ENCODE results near the gene BCAR3. TPM values are rescaled to one million over a fixed set of nuclear protein-coding genes. Genes with fewer than 3 reads are reported as not detected.
"Not testable (repeated sequence)": the region's sequence is repeated elsewhere in the genome, so short reads cannot be mapped to it uniquely, and the experiment has no call there.

The BCAR3 gene
- total and polyA plus RNA-seq, 4 donors, result 8.4 to 24.1 (median 16.0) TPM

DNA sequence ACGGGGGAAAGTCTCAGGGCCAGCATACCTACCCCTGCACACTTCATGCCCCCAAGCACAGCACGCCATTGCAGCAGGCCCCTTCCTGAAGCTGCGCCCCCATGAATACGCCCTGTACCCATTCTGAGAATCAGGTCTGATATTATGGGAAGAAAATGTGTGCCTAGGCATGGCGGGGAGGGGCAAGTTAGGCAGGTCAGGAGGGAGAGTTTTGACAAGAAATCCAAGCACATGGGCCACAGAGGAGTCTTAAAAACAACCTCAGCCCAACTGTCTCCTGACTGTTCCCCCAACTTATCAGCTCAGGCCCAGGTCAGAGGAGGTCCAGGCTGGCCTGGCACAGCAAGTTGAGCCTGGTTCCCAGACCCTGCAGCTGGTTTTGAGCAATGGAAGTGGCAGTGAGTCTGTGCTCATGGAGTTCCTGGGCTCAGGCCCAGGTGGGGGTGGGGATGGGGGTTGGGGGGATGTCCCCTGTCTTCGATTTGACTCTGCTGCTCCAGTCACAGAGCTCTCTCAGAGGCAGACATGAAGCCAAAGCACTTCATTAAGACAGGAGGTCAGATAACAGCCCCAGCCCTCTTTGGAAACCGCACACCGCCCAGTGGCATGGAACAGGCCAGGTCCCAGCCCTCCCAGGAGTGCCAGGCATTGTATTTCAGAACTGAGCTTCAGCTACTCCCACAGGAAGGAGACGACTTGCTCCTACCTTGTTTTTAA is 20.6 kb upstream of the BCAR3 start:
- Histone ChIP-seq H3K27ac (ENCODE audit: low read depth in 1 of 2, low read length in 2 of 2) (no peak overlapping the region), H3K4me3 (ENCODE audit: low read length in 2 of 2) (no peak overlapping the region), H3K4me1 (ENCODE audit: control insufficient read depth in 1 of 2, insufficient read depth in 2 of 2, low read length in 2 of 2) (no peaks in the 10 kb centered on the region), H3K36me3 (ENCODE audit: control insufficient read depth in 1 of 2, insufficient read depth in 2 of 2, low read length in 1 of 2) (no peaks in the 10 kb centered on the region), H3K27me3 (ENCODE audit: control insufficient read depth in 1 of 2, insufficient read depth in 2 of 2, low read length in 1 of 2) (no peaks in the 10 kb centered on the region), H3K9me3 (ENCODE audit: control insufficient read depth, low read length) (no peaks in the 10 kb centered on the region)
- WGBS, 2 donors, result 84 to 89% methylated on average over 9 of the region's 9 CpGs
- DNase-seq (no peak), ATAC-seq (ENCODE audit: low FRiP score) (no peak)
- intact Hi-C loops (cut with DNase I), result no loop called here

DNA sequence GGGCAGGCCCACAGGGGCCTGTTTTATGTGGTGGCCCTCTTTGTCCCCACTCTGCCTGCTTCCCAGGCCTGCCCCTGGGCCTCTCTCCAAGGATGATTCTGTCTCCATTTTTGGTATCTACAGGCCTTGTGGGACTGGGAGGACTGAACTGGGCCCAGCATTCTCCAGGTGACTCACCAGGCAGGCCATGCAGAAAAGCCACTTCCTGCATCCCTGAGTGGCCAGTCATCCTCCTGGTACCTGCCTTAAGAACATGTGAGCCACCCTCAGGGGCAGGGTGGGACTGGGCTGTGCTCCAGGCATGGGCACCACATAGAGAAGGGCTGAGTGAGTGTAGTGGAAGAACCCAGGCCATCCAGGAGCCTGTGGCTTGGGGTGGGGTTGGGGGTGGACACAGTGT is 20.0 kb upstream of the BCAR3 start:
- intact Hi-C loops (cut with DNase I), result no loop called here
- no peak overlapping the region for H3K4me3 ChIP-seq (ENCODE audit: low read length in 2 of 2)
- no peaks in the 10 kb centered on the region for H3K27me3 ChIP-seq (ENCODE audit: control insufficient read depth in 1 of 2, insufficient read depth in 2 of 2, low read length in 1 of 2)

DNA sequence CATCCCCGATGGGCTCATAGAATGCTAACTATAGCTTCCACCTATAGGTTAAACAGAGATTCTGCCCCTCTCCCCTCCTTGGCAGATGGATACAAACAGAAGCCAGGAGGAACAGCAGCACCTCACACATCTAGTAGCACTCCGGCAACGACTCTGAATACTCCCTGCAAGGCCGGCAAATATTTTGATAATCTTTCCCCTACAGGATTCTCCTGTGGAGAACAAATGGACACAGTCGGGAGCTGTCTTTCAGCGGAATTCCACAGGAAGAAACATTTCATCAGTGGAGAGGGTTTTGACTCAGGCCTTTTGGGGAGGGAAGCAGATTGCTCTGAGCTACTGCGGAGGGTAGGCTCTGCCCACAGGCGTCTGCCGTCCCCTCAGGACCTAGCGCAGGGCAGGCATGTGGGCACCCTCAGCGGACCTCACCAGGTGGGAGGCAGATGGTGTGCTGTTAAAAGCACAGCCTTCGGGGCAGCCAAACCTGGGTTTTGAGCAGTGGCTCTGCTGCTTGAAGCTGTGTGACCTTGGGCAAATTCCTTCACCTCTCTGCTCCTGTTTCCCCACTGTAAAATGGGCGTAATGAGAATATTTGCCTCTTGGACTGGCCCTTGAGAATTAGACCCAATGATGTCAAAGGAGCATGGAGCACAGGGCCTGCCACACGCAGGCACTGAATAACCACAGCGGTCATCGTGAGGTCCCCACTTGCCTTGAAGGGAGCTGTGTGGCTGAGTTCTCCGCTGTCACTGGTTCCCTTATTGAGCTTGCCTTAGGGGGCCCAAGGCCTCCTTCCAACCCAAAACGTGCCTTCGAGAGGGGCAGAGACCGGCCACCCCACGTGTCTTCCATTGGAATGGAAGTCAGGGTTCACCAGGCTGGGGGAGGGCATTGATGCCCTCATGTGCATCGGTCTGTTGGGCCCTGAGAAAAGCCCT is 19.2 kb upstream of the BCAR3 start:
- Histone ChIP-seq H3K36me3 (ENCODE audit: control insufficient read depth in 1 of 2, insufficient read depth in 2 of 2, low read length in 1 of 2) (no peaks in the 10 kb centered on the region), H3K4me3 (ENCODE audit: low read length in 2 of 2) (no peak overlapping the region), H3K27me3 (ENCODE audit: control insufficient read depth in 1 of 2, insufficient read depth in 2 of 2, low read length in 1 of 2) (no peaks in the 10 kb centered on the region), H3K4me1 (ENCODE audit: control insufficient read depth in 1 of 2, insufficient read depth in 2 of 2, low read length in 2 of 2) (no peaks in the 10 kb centered on the region), H3K9me3 (ENCODE audit: control insufficient read depth, low read length) (no peaks in the 10 kb centered on the region), H3K27ac (ENCODE audit: low read depth in 1 of 2, low read length in 2 of 2) (no peak overlapping the region)
- ATAC-seq (ENCODE audit: low FRiP score) (no peak), DNase-seq (no peak)
- 95% methylated on average over 22 of the region's 22 CpGs for WGBS, 2 donors
- intact Hi-C loops (cut with DNase I), result no loop called here

More for the DNA sequence above, 20.0 kb upstream of the BCAR3 start:
- Histone ChIP-seq H3K4me1 (ENCODE audit: control insufficient read depth in 1 of 2, insufficient read depth in 2 of 2, low read length in 2 of 2) (no peaks in the 10 kb centered on the region), H3K36me3 (ENCODE audit: control insufficient read depth in 1 of 2, insufficient read depth in 2 of 2, low read length in 1 of 2) (no peaks in the 10 kb centered on the region), H3K9me3 (ENCODE audit: control insufficient read depth, low read length) (no peaks in the 10 kb centered on the region), H3K27ac (ENCODE audit: low read depth in 1 of 2, low read length in 2 of 2) (no peak overlapping the region)
- peak; percentile 3 for ATAC-seq (ENCODE audit: low FRiP score)
- DNase-seq, result peak; percentile 74 to 86

DNA sequence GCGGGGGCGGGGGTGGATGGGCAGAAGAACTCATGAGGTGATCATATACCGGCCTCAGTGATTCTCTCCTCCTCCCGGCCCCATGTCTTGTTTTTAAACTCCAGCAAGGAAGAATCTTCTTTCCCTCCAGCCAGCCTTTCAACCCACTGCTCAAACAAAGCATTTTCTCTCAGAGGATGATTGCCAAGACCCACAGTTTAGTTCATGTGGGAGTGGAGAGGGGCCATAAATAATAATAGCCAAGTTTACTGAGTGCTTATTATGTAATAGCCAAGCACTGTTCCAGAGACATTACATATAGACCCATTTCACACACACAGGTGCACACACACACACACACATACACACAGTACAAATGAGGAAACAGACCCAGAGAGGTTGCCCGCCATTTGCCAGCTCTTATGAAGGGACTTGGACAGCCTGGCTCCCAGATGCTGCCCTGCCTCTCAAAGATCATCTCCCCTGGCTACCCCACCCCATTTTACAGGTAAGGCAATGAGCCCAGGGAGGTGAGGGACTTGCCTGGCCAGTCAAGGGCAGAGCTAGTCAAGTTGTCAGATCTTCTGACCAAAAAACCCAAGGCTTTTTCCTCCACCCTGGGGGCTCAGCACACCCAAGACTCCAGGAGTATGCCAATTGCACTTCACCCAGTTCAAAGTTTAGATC is 18.0 kb upstream of the BCAR3 start:
- Histone ChIP-seq H3K4me1 (ENCODE audit: control insufficient read depth in 1 of 2, insufficient read depth in 2 of 2, low read length in 2 of 2) (peaks cover 0 to 5% of the 10 kb centered on the region in 2 donors), H3K27ac (ENCODE audit: low read depth in 1 of 2, low read length in 2 of 2) (no peak overlapping the region), H3K9me3 (ENCODE audit: control insufficient read depth, low read length) (no peaks in the 10 kb centered on the region), H3K27me3 (ENCODE audit: control insufficient read depth in 1 of 2, insufficient read depth in 2 of 2, low read length in 1 of 2) (no peaks in the 10 kb centered on the region), H3K36me3 (ENCODE audit: control insufficient read depth in 1 of 2, insufficient read depth in 2 of 2, low read length in 1 of 2) (no peaks in the 10 kb centered on the region), H3K4me3 (ENCODE audit: low read length in 2 of 2) (no peak overlapping the region)
- DNase-seq, result no peak
- intact Hi-C loops (cut with DNase I), result no loop called here
- WGBS, 2 donors, result 71% methylated on average over 5 of the region's 5 CpGs
- no peak for ATAC-seq (ENCODE audit: low FRiP score)

DNA sequence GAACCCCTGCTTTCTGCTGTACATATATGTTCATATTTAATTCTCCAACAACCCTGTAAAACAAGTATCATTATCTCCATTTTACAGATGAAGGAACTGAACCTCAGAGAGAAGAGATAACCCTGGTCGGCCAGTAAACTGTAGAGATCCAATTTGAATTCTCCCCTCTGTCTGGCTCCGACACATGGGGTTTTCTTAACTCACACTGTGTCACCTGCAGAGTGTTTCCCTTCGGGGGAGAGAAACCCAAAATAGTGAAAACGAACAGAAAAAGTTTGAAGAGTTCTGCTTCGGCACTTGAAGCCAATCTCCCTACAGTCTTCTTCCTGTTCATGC is 17.4 kb upstream of the BCAR3 start:
- WGBS, 2 donors, result 71 to 87% methylated on average over 5 of the region's 5 CpGs
- DNase-seq (no peak), ATAC-seq (ENCODE audit: low FRiP score) (no peak)
- no peak overlapping the region for H3K4me3 ChIP-seq (ENCODE audit: low read length in 2 of 2)
- peaks cover 0 to 5% of the 10 kb centered on the region in 2 donors for H3K4me1 ChIP-seq (ENCODE audit: control insufficient read depth in 1 of 2, insufficient read depth in 2 of 2, low read length in 2 of 2)
- H3K27ac ChIP-seq (ENCODE audit: low read depth in 1 of 2, low read length in 2 of 2), result no peak overlapping the region
- H3K36me3 ChIP-seq (ENCODE audit: control insufficient read depth in 1 of 2, insufficient read depth in 2 of 2, low read length in 1 of 2), result no peaks in the 10 kb centered on the region
- intact Hi-C loops (cut with DNase I), result no loop called here
- no peaks in the 10 kb centered on the region for H3K9me3 ChIP-seq (ENCODE audit: control insufficient read depth, low read length)
- no peaks in the 10 kb centered on the region for H3K27me3 ChIP-seq (ENCODE audit: control insufficient read depth in 1 of 2, insufficient read depth in 2 of 2, low read length in 1 of 2)

DNA sequence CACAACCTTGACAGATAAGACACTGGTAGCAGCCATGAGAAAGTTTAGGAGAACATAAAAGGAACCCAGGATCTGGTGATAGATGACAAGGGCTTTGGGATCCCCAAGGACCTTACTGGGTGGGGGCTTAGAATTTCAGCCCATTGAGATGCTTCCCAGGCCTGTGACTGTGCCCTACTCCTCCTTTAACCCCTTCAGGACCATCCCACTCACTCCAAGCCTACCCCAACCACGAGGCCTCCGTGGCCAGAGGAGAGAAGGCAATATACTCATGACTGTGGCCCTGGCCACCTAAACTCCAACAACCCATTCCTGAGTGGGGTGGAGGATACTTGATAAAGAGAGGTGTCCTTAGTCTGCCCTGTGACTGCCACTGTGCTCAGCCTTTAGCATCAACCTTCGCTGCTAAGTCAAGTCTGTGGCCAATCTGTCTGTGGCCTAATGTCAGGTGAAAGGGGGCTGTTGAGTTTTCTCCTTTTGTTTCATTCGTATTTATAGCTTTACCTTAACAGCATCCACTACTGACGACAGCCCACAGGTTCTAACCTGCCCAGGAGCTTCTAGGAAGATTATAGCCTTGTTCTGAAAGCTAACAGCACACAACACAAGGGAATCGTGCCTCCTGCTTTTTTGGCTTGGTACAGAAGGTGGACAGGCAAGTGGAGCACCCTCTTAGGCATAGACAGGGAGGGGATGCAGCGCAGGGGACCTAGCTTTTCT is 16.9 kb upstream of the BCAR3 start:
- Histone ChIP-seq H3K27me3 (ENCODE audit: control insufficient read depth in 1 of 2, insufficient read depth in 2 of 2, low read length in 1 of 2) (no peaks in the 10 kb centered on the region), H3K9me3 (ENCODE audit: control insufficient read depth, low read length) (no peaks in the 10 kb centered on the region), H3K4me3 (ENCODE audit: low read length in 2 of 2) (no peak overlapping the region), H3K36me3 (ENCODE audit: control insufficient read depth in 1 of 2, insufficient read depth in 2 of 2, low read length in 1 of 2) (no peaks in the 10 kb centered on the region), H3K4me1 (ENCODE audit: control insufficient read depth in 1 of 2, insufficient read depth in 2 of 2, low read length in 2 of 2) (peaks cover 0 to 8% of the 10 kb centered on the region in 2 donors), H3K27ac (ENCODE audit: low read depth in 1 of 2, low read length in 2 of 2) (no peak overlapping the region)
- intact Hi-C loops (cut with DNase I), result no loop called here
- no peak for ATAC-seq (ENCODE audit: low FRiP score)
- DNase-seq, result no peak
- 95 to 97% methylated on average over 7 of the region's 7 CpGs for WGBS, 2 donors

DNA sequence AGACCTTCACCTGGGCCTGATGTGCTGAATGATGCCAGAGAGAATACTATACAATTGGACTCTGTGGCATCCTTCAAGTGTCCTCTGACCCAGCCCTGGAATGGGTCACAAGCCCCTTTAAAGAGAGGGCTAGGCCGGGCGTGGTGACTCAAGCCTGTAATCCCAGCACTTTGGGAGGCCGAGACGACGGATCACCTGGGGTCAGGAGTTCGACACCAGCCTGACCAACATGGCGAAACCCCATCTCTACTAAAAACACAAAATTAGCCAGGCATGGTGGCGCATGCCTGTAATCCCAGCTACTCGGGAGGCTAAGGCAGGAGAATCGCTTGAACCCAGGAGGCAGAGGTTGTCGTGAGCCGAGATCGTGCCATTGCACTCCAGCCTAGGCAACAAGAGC is 15.9 kb upstream of the BCAR3 start:
- ATAC-seq (ENCODE audit: low FRiP score); H3K4me1 ChIP-seq (ENCODE audit: control insufficient read depth in 1 of 2, insufficient read depth in 2 of 2, low read length in 2 of 2); H3K27ac ChIP-seq (ENCODE audit: low read depth in 1 of 2, low read length in 2 of 2); H3K4me3 ChIP-seq (ENCODE audit: low read length in 2 of 2); H3K9me3 ChIP-seq (ENCODE audit: control insufficient read depth, low read length); H3K27me3 ChIP-seq (ENCODE audit: control insufficient read depth in 1 of 2, insufficient read depth in 2 of 2, low read length in 1 of 2); intact Hi-C loops (cut with DNase I); DNase-seq; H3K36me3 ChIP-seq (ENCODE audit: control insufficient read depth in 1 of 2, insufficient read depth in 2 of 2, low read length in 1 of 2): not testable (repeated sequence)
- WGBS, 2 donors, result 88 to 89% methylated on average over 13 of the region's 13 CpGs

DNA sequence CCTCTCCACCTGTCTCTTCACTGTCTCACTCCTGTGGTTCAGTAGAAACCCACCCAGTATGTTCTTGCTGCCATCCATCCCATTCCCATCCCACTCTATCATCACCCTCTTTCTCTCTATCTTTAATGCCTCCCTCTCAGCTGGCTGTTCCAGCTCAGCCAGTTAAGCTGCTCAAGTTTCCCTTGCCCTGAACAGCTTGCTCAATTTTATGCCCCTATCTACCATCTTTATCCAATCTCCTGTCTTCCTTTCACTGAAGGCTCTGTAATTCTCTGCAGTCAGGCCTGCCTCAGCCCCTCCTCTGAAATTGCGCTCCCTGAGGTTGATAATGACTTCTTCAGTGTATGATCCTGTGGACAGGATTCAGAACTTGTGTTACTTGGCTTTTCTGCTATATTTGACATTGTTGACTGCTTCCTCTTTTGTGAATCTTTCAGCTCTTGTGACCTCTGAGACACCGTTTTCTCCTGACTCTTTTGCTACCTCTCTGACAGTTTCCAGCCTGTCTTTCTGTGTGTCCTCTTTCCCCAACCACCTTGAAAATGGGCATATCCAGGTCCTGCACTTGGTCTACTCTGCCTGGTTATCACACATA is 13.9 kb upstream of the BCAR3 start:
- 89 to 95% methylated on average over 2 of the region's 2 CpGs for WGBS, 2 donors
- Histone ChIP-seq H3K4me3 (ENCODE audit: low read length in 2 of 2) (no peak overlapping the region), H3K27me3 (ENCODE audit: control insufficient read depth in 1 of 2, insufficient read depth in 2 of 2, low read length in 1 of 2) (no peaks in the 10 kb centered on the region), H3K4me1 (ENCODE audit: control insufficient read depth in 1 of 2, insufficient read depth in 2 of 2, low read length in 2 of 2) (peaks cover 2 to 10% of the 10 kb centered on the region in 2 donors), H3K36me3 (ENCODE audit: control insufficient read depth in 1 of 2, insufficient read depth in 2 of 2, low read length in 1 of 2) (no peaks in the 10 kb centered on the region), H3K27ac (ENCODE audit: low read depth in 1 of 2, low read length in 2 of 2) (peak overlapping the region in 1 of 2 donors; percentile 15), H3K9me3 (ENCODE audit: control insufficient read depth, low read length) (no peaks in the 10 kb centered on the region)
- ATAC-seq (ENCODE audit: low FRiP score) (no peak), DNase-seq (no peak)
- intact Hi-C loops (cut with DNase I), result no loop called here
